AG04450 (cell line): Measurements from ENCODE around the gene M1AP. TPM values are rescaled to one million over a fixed set of nuclear protein-coding genes. Genes with fewer than 3 reads are reported as not detected.

Experiments
- CTCF ChIA-PET: fragments of 300-600, 350-600 bp; formaldehyde crosslinking; extraction: SDS; loops from one replicate; lab custom pipeline; 2022; ENCODE audit warnings: antibody characterized with exemption, inconsistent platforms; lab: Charles Lee
- POLR2A ChIA-PET: fragments of 350-600 bp; formaldehyde crosslinking; extraction: SDS; loops from one replicate; lab custom pipeline; 2021; ENCODE audit warnings: antibody characterized with exemption, inconsistent platforms; lab: Yijun Ruan, JAX
- DNase-seq: peaks from one replicate; pipeline ENCODE4 v3.0.0-alpha.2; 2011; ENCODE audit warnings: low read depth, low spot score
- H3K27ac ChIP-seq: one replicate; pipeline ENCODE4 v1.5.1; 2012; ENCODE audit warnings: low read depth, low read length, control low read depth
- H3K27me3 ChIP-seq: one replicate; pipeline ENCODE4 v1.6.0; 2012; ENCODE audit warnings: low read length; ENCODE audit not compliant: control insufficient read depth, insufficient read depth
- H3K4me3 ChIP-seq: 2 replicates; pipeline ENCODE4 v1.5.1; 2011; ENCODE audit warnings: mild to moderate bottlenecking, low read depth, low read length, control low read depth
- H3K9me3 ChIP-seq: 2 replicates; pipeline ENCODE4 v1.5.1; 2012; ENCODE audit warnings: low read length; ENCODE audit not compliant: control insufficient read depth, insufficient read depth
- polyA plus RNA-seq: library from polyadenylated mRNA; depleted of rRNA; stranded (reverse); fragments of >200 nt; gene quantifications from 2 replicates; pipeline ENCODE4 v1.2.3, GENCODE V29; 2011
- TF ChIP-seq, protein P1 (sequence below): IDR thresholded peaks from 2 replicates; pipeline ENCODE4 v1.5.1; 2011; ENCODE audit warnings: low read depth, low read length, control low read depth, inconsistent platforms

M1AP gene
- polyA plus RNA-seq, 1 experiment = 0.07 TPM

DNA sequence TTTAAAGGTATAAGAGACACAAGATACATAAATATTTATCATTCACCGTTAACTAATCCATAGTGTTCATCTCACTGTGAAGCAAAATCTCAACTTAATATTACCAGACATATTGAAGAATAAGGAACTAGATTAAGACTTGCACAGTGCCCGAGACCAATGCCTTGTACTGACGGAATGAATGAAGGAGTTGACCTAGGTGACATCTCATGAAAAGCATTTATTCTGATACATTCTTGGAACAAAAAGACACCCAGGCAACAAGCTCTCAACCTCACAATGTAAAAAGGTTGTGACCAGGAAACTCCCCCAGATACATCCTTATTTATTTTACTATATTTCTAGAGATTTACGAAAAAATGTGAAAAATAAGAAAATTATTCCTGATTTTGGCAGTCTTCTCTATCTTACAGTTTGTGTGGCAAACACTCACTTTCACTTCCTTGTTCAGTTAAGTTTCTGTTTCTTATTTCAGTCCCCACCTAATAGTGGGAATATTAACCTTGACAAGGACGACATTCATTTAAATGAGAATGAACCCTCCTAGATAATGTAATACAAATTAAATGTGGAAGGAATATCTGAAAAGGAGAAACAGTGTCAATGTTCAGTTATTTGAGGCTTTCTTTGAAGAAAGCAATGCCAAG, 28.4 kb downstream of the M1AP start:
- no peak for DNase-seq
- Histone ChIP-seq H3K27ac (no peak overlapping the region), H3K9me3 (no peaks in the 10 kb centered on the region), H3K27me3 (peaks cover 25% of the 10 kb centered on the region), H3K4me3 (no peak overlapping the region)
- TF ChIP-seq, protein P1, sequence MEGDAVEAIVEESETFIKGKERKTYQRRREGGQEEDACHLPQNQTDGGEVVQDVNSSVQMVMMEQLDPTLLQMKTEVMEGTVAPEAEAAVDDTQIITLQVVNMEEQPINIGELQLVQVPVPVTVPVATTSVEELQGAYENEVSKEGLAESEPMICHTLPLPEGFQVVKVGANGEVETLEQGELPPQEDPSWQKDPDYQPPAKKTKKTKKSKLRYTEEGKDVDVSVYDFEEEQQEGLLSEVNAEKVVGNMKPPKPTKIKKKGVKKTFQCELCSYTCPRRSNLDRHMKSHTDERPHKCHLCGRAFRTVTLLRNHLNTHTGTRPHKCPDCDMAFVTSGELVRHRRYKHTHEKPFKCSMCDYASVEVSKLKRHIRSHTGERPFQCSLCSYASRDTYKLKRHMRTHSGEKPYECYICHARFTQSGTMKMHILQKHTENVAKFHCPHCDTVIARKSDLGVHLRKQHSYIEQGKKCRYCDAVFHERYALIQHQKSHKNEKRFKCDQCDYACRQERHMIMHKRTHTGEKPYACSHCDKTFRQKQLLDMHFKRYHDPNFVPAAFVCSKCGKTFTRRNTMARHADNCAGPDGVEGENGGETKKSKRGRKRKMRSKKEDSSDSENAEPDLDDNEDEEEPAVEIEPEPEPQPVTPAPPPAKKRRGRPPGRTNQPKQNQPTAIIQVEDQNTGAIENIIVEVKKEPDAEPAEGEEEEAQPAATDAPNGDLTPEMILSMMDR = no peak
- ChIA-PET CTCF (no interaction called here), POLR2A (no interaction called here)

DNA sequence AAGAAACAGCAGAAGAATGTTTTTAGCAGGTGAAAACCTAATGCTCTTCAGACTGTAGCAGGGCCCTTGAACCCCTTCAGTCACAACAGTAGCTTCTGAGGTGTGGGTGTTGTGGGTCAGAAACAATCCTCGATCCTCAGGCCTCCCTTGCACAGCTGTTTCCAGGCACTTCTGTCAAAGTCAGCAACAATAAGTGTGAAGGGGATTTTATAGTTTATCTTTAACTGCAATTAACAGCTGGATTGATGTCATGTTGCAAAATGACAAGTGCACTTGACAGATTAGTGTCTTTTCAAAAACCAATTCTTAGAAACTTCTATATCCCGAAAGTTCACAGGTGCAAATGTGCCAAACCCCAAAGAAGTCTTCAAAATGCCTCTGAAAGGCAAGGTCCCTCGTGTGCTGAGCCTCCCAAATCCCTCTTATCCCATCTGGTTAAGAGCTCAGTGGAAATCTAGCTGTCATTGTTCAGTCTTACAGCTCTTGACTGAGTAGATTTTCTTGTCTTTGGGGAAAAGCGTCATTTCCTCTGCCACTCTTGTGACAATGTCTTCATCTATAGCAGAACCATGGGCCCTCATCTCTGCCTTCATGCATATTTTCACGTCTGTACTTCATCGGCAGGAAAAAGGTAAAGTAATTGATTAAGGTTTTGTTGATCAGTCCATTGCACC, 29.6 kb downstream of the M1AP start:
- Histone ChIP-seq H3K4me3 (no peak overlapping the region), H3K27me3 (peaks cover 34% of the 10 kb centered on the region), H3K27ac (no peak overlapping the region), H3K9me3 (no peaks in the 10 kb centered on the region)
- TF ChIP-seq, protein P1 = no peak
- ChIA-PET CTCF (no interaction called here), POLR2A (no interaction called here)
- DNase-seq = no peak

DNA sequence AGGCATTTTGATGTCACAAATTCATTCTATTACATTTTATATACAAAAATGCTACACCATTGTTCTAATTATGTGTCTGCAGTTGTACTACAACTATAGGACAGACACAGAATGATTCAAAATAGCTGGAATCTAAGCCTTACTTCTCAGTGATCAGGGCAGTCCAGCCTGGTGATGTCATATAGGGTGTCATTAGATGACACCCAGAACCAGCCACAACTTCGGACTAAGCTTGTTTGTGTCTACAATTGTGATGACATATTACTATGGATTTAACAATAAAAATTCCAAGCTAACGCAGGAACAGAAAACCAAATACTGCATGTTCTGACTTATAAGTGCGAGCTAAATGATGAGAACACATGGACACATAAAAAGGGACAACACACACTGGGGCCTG, 31.0 kb downstream of the M1AP start:
- CTCF ChIA-PET = interaction anchor here (1.1 kb wide), 1 partner anchor 16 kb away, joined by 3 read pairs; no protein-coding TSS in a partner anchor
- TF ChIP-seq, protein P1 = no peak
- no peak for DNase-seq

DNA sequence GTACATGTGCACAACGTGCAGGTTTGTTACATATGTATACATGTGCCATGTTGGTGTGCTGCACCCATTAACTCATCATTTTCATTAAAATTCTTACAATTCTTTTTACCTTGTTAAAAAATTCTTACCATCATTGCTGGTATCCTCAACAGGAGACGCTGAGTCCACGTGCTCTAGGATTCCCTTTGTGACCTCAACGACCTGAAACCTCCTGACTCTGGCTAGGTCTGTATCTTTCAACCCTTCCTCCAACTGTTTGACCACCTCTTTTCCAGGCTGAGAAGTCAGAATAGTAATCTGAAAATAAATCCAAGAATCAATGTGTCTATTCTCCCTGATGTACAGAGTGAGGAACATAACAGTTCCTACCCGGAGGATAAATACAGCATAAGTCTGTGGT, 41.2 kb downstream of the M1AP start:
- CTCF ChIA-PET = no interaction called here
- TF ChIP-seq, protein P1 = no peak
- POLR2A ChIA-PET = no interaction called here
- Histone ChIP-seq H3K4me3 (no peak overlapping the region), H3K9me3 (no peaks in the 10 kb centered on the region), H3K27me3 (peaks cover 17% of the 10 kb centered on the region), H3K27ac (no peak overlapping the region)
- no peak for DNase-seq

More for the DNA sequence above, 31.0 kb downstream of the M1AP start:
- no peak overlapping the region for H3K4me3 ChIP-seq
- POLR2A ChIA-PET = no interaction called here
- no peaks in the 10 kb centered on the region for H3K9me3 ChIP-seq
- no peak overlapping the region for H3K27ac ChIP-seq
- peaks cover 43% of the 10 kb centered on the region for H3K27me3 ChIP-seq
